ENCODE data around the gene PAM.

DNA sequence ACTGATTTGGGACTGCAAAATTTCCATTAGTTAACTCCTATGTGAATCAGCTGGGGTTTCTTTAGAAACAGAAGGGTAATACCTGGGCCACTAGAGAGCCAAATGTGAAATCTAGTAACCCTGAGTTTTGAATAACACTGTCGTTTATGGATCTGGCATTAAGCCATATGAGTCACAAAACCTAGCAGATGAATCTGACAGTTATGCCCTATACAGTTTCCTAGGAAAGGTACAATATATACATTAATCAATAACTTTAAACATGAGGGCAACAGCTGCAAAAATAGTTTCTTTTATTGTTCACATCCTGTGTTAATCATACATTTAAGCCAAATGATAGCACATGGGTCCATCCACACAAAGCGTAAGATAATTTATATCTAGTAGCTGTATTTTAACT, 56.9 kb downstream of the PAM start:
- TF ChIP-seq, protein P1, sequence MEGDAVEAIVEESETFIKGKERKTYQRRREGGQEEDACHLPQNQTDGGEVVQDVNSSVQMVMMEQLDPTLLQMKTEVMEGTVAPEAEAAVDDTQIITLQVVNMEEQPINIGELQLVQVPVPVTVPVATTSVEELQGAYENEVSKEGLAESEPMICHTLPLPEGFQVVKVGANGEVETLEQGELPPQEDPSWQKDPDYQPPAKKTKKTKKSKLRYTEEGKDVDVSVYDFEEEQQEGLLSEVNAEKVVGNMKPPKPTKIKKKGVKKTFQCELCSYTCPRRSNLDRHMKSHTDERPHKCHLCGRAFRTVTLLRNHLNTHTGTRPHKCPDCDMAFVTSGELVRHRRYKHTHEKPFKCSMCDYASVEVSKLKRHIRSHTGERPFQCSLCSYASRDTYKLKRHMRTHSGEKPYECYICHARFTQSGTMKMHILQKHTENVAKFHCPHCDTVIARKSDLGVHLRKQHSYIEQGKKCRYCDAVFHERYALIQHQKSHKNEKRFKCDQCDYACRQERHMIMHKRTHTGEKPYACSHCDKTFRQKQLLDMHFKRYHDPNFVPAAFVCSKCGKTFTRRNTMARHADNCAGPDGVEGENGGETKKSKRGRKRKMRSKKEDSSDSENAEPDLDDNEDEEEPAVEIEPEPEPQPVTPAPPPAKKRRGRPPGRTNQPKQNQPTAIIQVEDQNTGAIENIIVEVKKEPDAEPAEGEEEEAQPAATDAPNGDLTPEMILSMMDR (IDR thresholded peaks at IDR 0.05) = no peak
- no peak for TF ChIP-seq POLR2A (IDR thresholded peaks at IDR 0.05)
